ENCODE results near the gene ZNF827.
A peak's percentile ranks its signal among the peaks of the same experiment; 100 is the strongest.

ZNF827 gene

DNA sequence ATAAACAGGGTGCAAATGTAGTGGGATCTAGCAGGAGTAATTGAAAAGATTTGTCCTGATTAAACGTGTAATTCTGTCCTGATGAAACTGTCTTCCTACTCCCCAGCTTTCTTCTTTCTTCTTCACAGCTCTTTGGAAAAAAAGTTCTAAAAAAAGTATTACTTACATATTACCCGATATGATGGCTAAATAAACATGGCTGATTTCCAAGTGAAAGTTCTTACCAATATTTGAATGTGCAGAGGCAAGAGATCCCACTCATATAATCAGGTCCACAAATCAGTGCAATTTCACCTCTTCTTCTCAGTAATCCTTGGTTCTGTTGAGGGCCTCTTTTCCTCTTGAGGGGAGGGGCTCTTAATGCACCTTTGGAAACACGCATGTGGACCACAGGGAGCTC is 78.7 kb downstream of the ZNF827 start:
- H3K9me3 ChIP-seq (replicated peaks in 1 of 11): no peaks in the 10 kb centered on the region
- TF ChIP-seq Cebpa-rat (IDR thresholded peaks at IDR 0.05): no peak
- peaks cover 5 to 66% (median 46%) of the 10 kb centered on the region in 11 experiments; a peak in 19 of 22 replicates for H3K36me3 ChIP-seq
- H3K27ac ChIP-seq: no peak overlapping the region
- H3K4me1 ChIP-seq: peaks cover 0 to 17% (median 12%) of the 10 kb centered on the region in 10 experiments; a peak in 13 of 20 replicates
- H4K20me1 ChIP-seq: no peaks in the 10 kb centered on the region
- H3K4me3 ChIP-seq: no peak overlapping the region
- no peak overlapping the region for H3K9ac ChIP-seq
- H3K4me2 ChIP-seq: peak overlapping the region in 6 of 11 experiments; percentile 24 to 46 (median 32); a peak in 5 of 22 replicates
- no peaks in the 10 kb centered on the region for H3K27me3 ChIP-seq

DNA sequence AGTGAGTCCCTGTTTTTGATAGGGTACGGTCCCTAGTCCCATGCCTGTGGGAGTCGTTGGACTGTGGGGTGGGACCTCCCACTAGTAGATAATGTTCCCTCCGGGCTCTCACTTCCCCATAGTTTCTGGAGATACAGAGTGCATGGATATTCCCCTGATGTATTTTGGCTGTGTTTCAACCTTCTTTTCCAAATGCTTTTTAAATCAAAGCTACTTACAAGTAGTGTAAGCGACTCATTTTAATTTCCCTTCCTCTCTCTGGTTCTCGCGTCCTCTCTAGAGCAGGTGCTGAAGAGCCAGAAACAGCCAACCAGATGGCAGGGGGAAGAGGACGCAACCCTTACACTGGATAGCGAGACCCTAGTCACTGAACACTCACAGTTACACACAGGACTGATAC is 79.2 kb downstream of the ZNF827 start:
- Histone ChIP-seq H4K20me1 (no peaks in the 10 kb centered on the region), H3K4me3 (no peak overlapping the region), H3K9ac (no peak overlapping the region), H3K9me3 (replicated peaks in 1 of 11) (no peaks in the 10 kb centered on the region), H3K27me3 (no peaks in the 10 kb centered on the region), H3K27ac (no peak overlapping the region), H3K4me2 (no peak overlapping the region), H3K4me1 (peaks cover 0 to 17% (median 12%) of the 10 kb centered on the region in 10 experiments; a peak in 13 of 20 replicates), H3K36me3 (peaks cover 5 to 65% (median 46%) of the 10 kb centered on the region in 11 experiments; a peak in 19 of 22 replicates)
- no peak for TF ChIP-seq Cebpa-rat (IDR thresholded peaks at IDR 0.05)

DNA sequence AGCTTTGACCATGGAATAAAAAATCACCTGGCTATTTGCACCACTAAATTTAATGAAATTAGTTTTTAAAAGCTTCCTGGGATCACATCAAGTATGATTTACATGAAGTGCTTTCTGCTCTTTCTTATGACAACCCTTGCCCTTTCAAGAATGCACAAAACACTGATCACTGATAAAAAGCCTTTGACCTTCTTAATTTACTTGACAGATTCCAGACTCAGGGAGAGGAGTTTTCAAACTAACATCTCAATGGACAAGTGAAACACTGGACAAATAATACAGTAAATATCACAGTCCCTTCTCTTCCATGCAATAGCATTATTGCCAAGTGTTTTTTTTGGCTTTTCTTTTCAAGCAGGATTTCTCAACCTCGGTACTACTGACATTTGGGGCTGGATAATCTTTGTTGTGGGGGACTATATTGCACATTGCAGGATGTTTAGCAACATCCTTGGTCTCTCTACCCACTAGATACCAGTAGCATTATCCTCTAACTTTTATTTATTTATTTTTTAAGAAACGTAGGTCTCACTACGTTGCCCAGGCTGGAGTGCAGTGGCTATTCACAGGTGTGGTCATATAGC is 86.3 kb downstream of the ZNF827 start:
- Histone ChIP-seq H3K9me3 (replicated peaks in 1 of 11) (no peaks in the 10 kb centered on the region), H3K27ac (peak overlapping the region in 2 of 11 experiments; percentile 14 to 21; a peak in 1 of 22 replicates)

DNA sequence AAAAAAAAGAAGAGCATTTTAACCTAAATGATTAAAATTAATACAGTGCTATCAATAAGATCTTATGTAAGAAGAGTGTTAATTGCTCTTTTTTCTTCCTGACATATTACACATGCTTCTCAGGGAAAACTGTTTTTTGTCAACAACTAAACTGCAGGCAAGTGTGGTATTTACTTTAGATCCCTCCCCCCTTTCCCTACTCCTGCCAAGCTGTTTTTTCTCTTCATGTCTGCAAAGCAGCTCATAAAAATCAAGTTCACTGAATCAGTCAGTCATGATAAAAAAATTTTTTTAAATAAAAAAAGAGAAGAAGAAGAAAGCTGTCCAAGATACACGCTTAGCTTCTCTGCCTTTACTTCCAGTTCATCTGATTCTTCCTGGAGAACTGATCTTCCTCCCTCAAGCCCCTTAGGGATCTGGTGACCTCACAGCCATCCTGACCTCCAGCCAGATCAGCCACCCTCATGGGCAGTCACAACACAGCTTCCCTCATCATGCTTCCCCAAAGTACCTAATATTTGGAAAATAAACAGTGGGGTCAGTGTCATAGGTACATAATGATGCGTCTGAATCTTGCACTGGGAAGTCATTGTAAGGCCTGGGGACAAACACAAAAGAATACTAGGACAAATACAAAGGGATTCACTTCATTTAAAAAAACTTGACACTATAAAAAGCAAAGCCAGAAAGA is 87.0 kb downstream of the ZNF827 start:
- H3K4me1 ChIP-seq: peaks cover 0 to 15% (median 0%) of the 10 kb centered on the region in 10 experiments; a peak in 7 of 20 replicates

More for the DNA sequence above, 86.3 kb downstream of the ZNF827 start:
- Histone ChIP-seq H3K36me3 (peaks cover 4 to 67% (median 39%) of the 10 kb centered on the region in 11 experiments; a peak in 18 of 22 replicates), H3K27me3 (no peaks in the 10 kb centered on the region), H3K4me3 (no peak overlapping the region), H4K20me1 (no peaks in the 10 kb centered on the region), H3K9ac (no peak overlapping the region), H3K4me2 (peak overlapping the region in 6 of 11 experiments; percentile 3 to 32 (median 17); a peak in 4 of 22 replicates), H3K4me1 (peaks cover 0 to 15% (median 0%) of the 10 kb centered on the region in 10 experiments; a peak in 7 of 20 replicates)
- no peak for TF ChIP-seq Cebpa-rat (IDR thresholded peaks at IDR 0.05)

DNA sequence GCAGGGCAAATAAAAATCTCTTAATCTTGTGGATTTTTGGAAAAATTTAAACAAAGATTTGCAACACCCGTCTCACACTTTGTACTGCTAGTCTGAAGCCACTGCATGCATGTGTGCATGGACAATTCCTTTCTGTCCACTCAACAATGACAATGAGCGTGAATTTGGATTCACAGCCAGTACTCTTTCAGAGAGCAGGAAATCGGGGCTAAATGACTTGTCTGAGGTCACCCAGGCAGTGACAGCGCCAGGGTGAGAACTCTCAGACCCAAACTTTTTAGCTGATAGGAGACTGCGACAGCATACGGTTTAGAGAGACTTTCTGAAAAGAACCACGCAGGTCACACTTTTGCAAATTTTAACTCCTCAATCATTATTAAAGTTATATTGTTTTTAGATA is 90.9 kb downstream of the ZNF827 start:
- H3K9ac ChIP-seq: no peak overlapping the region
- no peak overlapping the region for H3K4me2 ChIP-seq
- no peak overlapping the region for H3K4me3 ChIP-seq
- H3K9me3 ChIP-seq (replicated peaks in 1 of 11): no peaks in the 10 kb centered on the region
- H3K4me1 ChIP-seq: peaks cover 15 to 31% (median 20%) of the 10 kb centered on the region in 10 experiments
- no peaks in the 10 kb centered on the region for H4K20me1 ChIP-seq
- no peak for TF ChIP-seq Cebpa-rat (IDR thresholded peaks at IDR 0.05)
- no peaks in the 10 kb centered on the region for H3K27me3 ChIP-seq
- H3K27ac ChIP-seq: no peak overlapping the region
- H3K36me3 ChIP-seq: peaks cover 15 to 74% (median 59%) of the 10 kb centered on the region in 11 experiments; a peak in 19 of 22 replicates

More for the DNA sequence above, 87.0 kb downstream of the ZNF827 start:
- H3K27me3 ChIP-seq: no peaks in the 10 kb centered on the region
- no peaks in the 10 kb centered on the region for H3K9me3 ChIP-seq (replicated peaks in 1 of 11)
- peaks cover 4 to 71% (median 38%) of the 10 kb centered on the region in 11 experiments; a peak in 18 of 22 replicates for H3K36me3 ChIP-seq
- no peak overlapping the region for H3K4me2 ChIP-seq
- H3K27ac ChIP-seq: peak overlapping the region in 2 of 11 experiments; percentile 14 to 21; a peak in 1 of 22 replicates
- no peaks in the 10 kb centered on the region for H4K20me1 ChIP-seq
- H3K9ac ChIP-seq: no peak overlapping the region; a peak in 1 of 22 replicates
- no peak overlapping the region for H3K4me3 ChIP-seq
- TF ChIP-seq Cebpa-rat (IDR thresholded peaks at IDR 0.05): no peak

DNA sequence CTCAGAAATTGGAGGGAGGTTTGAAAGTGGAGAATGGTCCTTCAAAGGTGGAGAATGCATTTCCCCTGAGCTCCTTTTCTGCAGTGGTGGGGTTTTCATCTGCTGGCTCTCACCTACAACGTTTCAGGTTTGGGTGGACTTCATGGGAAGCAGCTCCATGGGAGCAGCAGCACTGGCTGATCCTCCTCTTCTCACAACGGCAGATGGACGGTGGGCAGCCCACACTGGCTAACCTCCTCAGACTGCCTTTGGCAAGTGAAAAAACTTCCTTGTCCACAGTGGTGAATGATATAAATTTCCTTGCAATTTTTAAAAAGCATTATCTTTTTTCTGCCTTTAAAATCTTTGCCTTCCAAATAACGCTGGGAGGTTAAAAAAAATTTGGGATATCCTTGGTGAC is 93.5 kb downstream of the ZNF827 start:
- Histone ChIP-seq H3K4me2 (no peak overlapping the region), H3K36me3 (peaks cover 13 to 79% (median 64%) of the 10 kb centered on the region in 11 experiments; a peak in 19 of 22 replicates), H4K20me1 (no peaks in the 10 kb centered on the region), H3K27ac (0 out of 22 replicates have a peak overlapping the region, but pooled peaks of 1 of the 11 experiments have one; percentile 19), H3K4me3 (no peak overlapping the region), H3K9ac (no peak overlapping the region), H3K4me1 (peaks cover 15 to 39% (median 25%) of the 10 kb centered on the region in 10 experiments), H3K9me3 (replicated peaks in 1 of 11) (no peaks in the 10 kb centered on the region), H3K27me3 (no peaks in the 10 kb centered on the region)
- no peak for TF ChIP-seq Cebpa-rat (IDR thresholded peaks at IDR 0.05)

DNA sequence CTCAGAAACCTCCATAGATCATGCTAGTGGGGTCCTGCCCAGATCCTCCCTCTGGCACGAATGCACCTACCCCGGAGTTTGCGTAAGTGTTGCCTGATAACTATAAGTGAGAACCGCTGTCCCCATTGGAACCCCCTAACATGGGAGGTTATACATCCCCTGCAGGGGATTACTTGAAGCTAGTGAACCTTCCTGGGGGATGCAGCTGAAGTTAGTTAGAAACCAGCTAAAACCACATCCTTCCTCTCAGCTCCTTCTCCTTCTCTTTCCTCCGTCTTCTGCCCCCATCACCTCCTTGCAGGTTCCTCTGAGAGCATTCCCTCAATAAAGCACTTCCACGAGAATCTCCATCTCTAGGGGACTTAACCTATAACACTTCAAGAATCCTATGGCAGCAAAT is 95.0 kb downstream of the ZNF827 start:
- Histone ChIP-seq H4K20me1 (no peaks in the 10 kb centered on the region), H3K9ac (peak overlapping the region in 4 of 11 experiments; percentile 9 to 37 (median 28); a peak in 3 of 22 replicates), H3K4me2 (peak overlapping the region; percentile 49 to 79 (median 73))

DNA sequence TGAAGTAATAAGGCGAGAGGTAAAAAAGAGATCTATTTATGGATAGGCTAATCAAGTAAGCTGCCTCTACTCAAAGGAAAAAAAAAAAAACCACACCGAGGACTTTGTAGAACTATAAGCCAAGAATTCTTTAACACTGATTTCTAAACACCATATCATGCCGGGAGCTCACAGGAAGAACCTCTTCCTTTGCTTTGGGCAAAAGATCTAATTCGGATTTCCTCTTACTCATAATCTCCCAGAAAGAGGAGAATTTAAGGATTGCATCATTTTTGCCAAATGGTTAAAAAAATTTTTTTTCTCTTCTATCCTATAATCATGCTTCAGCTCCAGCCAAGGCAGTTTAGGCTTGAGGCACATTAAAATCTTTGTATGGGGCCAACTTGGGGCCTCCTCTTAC is 95.5 kb downstream of the ZNF827 start:
- Histone ChIP-seq H3K9ac (peak overlapping the region in 4 of 11 experiments; percentile 9 to 37 (median 28); a peak in 4 of 22 replicates), H3K4me3 (peak overlapping the region in 3 of 10 experiments; percentile 2 to 29 (median 12); a peak in 2 of 20 replicates), H3K36me3 (peaks cover 9 to 72% (median 60%) of the 10 kb centered on the region in 11 experiments; a peak in 19 of 22 replicates), H4K20me1 (no peaks in the 10 kb centered on the region), H3K9me3 (replicated peaks in 1 of 11) (no peaks in the 10 kb centered on the region), H3K27ac (peak overlapping the region in 8 of 11 experiments; percentile 25 to 59 (median 50); a peak in 14 of 22 replicates), H3K27me3 (no peaks in the 10 kb centered on the region), H3K4me1 (peaks cover 15 to 39% (median 25%) of the 10 kb centered on the region in 10 experiments), H3K4me2 (peak overlapping the region; percentile 49 to 79 (median 73))
- no peak for TF ChIP-seq Cebpa-rat (IDR thresholded peaks at IDR 0.05)

More for the DNA sequence above, 95.0 kb downstream of the ZNF827 start:
- Histone ChIP-seq H3K4me3 (peak overlapping the region in 3 of 10 experiments; percentile 2 to 29 (median 12); a peak in 2 of 20 replicates), H3K9me3 (replicated peaks in 1 of 11) (no peaks in the 10 kb centered on the region), H3K27me3 (no peaks in the 10 kb centered on the region), H3K4me1 (peaks cover 15 to 39% (median 25%) of the 10 kb centered on the region in 10 experiments), H3K27ac (peak overlapping the region in 8 of 11 experiments; percentile 25 to 59 (median 50); a peak in 14 of 22 replicates), H3K36me3 (peaks cover 11 to 76% (median 63%) of the 10 kb centered on the region in 11 experiments; a peak in 19 of 22 replicates)
- 0 out of 22 replicates have a peak, but pooled peaks of 1 of the 11 experiments have one; percentile 3 for TF ChIP-seq Cebpa-rat (IDR thresholded peaks at IDR 0.05)
